Daoy (cell line): ENCODE measurements around the gene GPR146. TPM values are rescaled to one million over a fixed set of nuclear protein-coding genes. Genes with fewer than 3 reads are reported as not detected.

Source experiments
- DNase-seq: peaks from one replicate; pipeline ENCODE4 v3.0.0-alpha.2; 2015; ENCODE audit warnings: low read depth
- total RNA-seq: library from RNA; depleted of rRNA; stranded (reverse); fragments of >200 nt; shearing (Covaris generic); gene quantifications from 2 replicates; pipeline ENCODE4 v1.2.3, GENCODE V29; 2014

The GPR146 gene
- total RNA-seq, 1 experiment from 2014 or later, result 0.17 TPM

DNA sequence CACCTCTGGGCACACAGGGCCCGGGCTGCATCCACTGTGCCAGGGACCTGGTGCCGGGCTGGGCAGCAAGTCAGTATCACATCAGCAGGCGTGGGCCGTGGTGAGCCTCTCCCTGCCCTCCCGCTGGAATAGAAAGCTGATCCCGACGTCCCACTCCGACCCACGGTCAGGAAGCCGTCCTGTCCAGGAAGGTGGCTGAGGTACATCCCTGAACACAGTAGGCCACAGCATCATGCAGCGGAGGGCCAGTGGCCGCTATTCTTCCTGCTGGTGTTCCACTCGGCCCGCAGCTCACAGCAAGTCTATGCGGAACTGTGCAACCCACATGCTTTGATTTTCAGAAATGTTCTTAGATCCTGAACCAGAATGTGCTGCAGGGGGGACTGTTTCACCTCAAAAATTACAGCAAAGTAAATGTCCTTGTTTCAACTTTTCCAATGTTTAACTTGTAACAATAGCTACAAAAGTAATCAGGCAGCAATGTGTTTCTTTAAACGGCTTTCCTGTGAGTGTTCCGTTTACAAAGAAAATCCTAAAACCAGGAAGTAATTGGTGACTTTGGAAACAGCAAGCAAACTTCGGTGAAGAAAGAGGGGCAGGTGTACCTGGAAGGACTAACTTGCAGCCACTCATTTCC, 676 bp upstream of the GPR146 start:
- DNase-seq, result no peak

DNA sequence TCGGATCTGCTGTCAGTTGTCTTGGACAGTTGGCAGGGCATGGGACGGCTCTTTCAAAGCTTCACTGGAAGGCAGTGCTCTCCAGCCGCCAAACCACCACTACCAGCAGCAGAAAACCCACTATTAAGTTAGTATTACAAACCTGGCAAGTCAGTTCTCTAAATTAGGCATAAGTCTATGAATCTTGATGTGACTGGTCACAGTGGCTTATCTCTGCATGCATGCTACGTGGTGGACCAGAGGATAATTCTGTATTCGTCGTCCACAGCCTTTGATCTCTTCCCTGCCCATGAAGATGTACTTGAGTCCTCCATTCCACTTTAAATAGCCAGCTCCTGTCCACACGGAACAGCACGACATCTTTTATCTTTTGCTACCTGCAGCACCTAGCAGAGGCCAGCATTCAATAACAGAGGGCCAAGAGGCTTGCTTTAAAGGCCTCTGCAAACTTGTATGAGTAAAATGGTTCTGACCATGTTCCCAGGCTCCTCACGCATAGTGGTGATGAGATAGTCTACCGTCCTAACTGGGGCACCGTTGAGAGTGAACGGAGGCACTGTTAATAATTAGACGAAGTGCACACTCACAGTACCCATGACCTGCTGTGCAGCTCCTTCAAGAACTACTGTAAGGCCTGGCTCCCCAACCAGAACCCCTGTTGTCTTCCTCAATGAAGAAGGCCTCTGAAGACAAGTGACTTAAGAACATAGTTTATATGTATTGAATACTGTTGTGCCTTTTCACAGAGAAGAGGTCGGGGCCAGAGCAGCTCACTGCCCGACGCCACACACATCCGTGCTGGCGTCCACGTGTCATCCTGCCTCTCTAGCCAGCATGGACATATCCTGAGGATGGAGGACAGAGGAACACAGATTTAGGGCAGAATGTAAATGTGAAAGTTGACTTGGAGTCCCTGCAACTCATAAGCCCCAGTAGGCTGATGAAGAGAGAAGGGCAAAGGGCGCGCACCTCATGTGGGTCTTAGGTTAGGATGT, 1.0 kb downstream of the GPR146 start:
- no peak for DNase-seq

DNA sequence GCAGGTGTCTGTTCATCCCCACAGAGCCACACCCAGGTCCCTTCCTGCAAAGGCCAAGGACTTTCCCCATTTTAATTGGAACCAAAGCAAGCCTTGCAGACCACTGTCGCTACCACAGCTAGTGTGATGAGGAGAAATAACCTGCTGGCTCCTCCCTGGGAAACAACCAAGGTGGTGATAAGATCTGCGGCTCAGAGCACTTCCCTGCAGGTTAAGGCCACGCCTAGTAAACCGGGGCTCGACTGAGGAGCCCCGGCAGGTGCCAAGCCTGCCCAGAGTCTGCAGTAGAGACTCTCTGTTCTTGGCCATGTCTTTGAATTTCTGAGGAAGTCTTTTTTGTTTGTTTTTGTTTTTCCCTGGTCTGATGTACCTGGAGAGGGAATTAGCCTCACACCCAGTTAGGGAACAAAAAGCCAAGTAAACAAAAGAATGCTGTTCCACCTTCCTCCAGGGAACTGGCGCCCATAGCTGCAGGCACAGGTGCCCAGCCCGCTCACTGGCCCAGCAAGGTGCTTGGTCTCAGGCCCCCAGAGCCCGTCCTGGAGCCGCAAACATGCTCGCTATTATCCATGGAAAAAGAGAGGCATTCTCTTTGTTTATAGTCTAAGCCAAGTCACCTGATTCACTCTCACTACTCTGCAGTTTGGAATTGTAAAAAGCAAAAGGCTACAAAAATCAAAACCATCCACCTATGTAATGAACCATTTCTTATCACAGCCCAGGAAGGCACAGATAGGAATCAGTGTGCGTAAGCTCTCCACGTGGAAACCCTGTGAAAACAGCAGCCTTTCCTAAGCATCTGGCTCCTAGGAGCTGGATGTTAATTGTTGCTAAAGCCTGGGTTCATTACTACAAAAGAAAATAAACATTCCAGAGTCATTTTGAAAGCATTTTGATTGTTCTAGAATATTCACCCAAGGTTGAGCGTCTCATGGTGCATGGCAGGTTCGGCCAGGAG, 2.7 kb downstream of the GPR146 start:
- DNase-seq, result no peak

DNA sequence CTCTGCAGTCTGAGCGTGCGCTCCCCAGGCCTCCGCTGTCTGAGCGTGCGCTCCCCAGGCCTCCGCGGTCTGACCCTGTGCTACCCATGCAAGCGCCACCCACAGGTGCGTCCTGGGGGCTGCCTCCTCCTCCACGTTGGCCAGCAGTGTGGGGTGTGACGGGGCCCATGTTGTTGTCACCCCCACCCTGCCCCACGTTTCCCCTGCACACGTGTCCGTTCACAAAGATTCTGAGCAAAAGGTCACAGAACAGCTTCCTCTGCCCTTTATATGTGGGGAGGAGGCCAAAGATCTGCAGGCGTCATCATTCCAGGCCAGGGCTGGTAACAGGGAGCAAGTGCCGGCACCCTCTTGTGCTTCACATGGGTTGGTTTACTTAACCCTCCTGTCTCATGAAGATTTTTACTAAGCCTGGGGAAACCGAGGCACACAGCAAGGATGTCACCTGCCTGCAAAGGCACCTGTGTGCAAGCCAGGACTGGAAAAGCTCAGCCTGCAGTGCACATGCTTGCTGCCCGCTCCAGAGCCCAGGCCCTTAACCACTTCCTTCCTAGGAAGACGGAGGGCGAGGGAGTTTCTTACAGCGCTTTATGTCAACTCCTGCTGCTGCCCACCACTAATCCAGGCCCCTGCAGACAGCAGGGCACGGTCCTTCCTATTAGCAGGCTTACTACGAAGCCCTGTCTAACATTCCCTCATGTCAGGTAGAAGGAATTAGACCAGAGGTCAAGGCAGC, 4.8 kb downstream of the GPR146 start:
- DNase-seq, result no peak

DNA sequence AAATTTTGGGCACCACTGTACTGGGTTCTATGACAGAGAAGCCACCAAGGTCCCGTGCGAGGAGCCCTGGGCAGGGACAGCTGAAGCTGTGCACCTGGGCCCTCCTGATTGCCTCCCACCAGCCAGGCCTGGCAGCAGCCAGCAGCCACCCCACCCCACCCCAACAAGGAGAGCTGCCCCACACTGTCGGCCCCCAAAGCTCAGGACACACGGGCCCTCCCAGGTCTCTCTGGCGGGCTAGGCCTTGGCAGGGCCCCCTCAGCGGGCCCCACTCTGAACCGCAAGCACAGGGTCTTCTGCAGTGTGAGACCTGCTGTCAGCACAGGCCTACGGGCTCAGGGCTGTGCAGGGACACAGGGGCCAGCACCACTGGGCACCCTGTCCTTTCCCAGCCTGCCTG, 5.5 kb downstream of the GPR146 start:
- DNase-seq, result no peak

DNA sequence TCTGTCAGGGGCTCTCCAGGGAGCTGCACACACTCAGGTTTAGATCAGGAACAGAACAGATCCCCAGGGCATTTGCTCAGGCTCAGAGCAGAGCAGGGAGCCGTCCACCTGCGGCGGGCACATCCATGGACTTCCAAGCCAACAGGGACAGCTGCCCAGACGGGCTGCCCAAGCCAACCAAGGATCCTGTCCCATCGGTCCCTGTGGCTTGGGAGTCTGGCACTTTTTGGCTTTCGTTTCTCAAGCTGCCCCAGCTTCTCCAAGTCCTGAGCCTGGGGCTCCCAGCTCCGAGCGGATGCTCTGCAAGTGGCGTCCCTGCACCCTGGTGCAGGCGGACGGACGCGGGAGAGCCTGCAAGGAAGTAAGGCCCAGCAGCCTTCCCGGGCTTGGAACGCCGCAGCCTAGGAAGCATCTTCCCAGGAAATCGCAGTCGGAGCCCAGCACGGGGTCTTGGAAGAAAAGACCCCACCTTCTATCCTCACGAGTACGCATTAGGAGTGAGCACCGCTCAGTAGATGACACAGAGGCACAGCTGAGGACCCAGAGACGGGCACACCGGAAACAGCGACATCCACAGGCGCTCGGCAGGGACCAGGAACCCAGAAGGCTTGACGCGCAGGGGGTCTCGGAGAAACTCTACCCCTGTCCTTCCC, 6.0 kb downstream of the GPR146 start:
- DNase-seq, result no peak

DNA sequence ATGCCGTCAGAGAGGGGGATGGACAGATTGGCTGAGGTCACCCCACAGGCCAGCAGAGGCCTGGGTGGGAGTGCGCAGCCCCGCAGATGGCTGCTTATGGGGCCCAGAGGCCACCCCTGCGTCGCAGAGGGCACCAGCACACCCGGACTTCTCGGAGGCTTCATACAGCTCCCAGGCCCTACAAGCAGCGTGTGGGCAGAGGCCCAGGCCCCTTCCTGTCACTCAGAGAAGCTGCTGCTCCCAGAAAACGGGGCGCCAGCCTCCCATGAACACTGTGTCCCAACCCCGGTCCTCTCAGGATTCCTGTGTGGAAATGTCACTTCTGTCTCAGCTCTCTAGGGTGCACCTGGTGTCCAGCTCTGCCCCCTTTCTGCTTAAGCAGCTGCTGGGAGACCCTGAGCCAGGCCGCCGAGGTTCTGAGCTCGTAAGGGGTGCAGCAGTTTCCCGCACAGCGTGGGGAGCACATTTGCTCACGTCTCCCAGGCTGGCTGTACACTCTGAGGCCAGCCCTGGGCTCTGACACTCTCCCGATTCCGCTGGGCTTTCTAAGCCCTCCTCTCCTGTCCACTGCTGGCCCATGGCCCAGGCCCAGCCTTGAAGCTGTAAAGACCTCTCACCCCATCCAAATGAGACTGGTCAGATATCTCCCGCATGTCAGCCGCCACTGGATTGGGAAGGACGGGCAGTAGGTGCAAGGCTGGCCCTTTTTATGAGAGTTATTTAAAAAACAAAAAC, 6.8 kb downstream of the GPR146 start:
- DNase-seq, result no peak

DNA sequence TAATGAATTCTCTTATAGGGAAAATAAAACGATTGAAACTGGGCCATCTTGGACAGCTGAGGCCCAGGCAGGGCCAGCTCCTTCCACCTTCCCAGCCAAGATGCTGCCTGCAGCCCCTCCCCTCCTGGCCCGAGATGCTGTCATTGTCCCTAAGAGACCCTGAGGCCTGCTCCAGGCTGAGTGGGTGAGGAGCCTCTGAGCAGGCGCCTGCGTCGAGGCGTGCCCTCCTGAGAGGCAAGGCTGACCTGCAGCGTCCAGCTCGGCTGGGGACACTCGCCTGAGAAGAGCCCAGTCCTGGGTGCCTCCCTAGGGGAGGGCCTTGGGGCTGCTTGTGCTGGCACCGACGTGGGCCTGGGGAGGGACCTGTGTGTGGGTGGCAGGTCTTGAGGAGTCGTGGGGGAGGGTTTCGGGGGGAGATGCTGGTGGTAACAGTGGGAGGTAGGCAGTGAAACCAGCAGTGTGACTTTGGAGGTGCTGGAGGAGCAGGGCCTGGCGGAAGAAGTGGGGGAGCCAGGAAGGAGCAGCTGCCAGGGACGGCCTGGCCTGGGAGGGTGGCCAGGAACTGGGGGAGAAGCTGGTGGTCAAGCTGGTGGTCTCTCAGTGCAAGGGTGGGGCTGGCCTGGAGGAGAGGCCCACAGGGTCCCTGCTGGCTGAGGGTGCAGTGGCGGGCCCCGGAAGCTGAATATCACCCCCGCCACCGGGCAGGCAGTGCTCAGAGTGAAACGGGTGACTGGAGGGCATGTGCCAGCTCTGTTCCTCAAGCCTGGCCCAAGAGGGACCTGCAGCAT, 7.9 kb downstream of the GPR146 start:
- DNase-seq, result no peak

DNA sequence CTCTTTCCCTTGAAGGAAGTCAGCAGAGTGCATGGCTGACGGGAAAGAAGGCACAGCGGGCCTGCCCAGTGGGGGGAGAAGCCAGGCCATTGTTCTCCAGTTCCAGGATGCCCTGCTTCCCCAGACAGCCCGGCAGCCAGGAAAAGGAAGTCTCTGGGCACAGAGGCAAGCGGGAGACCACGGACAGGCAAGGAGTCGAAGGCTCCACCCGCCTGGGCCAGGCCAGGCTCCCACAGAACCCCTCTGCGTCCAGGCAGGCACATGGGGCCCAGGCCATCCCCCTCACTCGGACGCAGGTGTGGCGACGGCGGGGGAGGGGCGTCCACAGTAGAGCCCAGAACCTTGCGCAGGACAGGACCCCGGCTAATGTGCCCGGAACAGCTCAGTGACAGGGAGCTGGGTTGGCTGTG, 8.7 kb downstream of the GPR146 start:
- DNase-seq, result no peak

DNA sequence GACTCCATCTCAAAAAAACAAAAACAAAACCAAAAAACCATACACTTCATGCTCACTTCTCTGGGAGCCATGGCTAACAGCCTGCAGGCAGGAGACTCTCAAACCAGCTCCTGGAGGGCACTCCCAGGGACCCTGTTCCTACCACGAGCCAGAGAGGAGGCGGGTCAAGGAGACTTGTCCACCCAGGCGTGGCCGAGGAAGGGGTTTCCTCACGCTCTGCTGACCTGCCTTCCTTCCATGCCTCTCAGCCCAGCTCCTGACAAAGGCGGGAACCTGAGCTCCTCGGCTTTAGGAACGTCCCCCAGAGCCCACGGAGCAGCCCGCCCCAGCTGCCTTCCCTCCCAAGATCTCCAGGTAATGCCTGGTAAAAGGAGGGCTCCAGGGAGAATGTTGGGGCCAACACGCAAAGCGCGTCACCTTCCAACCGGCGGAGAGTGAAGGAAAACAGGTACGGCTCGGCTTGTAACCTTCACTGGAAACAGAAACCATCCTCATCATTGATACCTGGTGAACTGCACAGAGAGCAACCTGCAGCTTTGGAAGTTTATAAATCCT, 9.5 kb downstream of the GPR146 start:
- no peak for DNase-seq

DNA sequence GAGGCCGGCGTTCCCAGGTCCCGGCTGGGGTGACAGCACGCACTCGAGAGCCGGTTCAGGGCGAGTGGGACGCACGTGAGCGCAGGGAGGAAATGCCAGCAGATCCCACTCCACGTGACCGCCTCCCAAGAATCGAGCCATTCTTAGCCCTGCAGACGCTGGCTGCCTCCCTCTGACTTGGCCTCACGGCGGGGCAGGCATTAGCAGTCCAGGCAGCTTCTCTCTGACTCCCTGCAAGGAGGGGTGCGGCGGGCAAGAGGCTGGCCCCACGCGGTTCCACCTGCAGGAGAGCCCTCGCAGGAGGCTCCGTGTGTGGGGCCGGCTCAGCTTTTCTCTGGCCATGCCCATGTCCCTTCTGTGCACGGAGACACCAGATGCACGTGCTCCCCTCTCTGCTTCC, 10.1 kb downstream of the GPR146 start:
- DNase-seq, result no peak

DNA sequence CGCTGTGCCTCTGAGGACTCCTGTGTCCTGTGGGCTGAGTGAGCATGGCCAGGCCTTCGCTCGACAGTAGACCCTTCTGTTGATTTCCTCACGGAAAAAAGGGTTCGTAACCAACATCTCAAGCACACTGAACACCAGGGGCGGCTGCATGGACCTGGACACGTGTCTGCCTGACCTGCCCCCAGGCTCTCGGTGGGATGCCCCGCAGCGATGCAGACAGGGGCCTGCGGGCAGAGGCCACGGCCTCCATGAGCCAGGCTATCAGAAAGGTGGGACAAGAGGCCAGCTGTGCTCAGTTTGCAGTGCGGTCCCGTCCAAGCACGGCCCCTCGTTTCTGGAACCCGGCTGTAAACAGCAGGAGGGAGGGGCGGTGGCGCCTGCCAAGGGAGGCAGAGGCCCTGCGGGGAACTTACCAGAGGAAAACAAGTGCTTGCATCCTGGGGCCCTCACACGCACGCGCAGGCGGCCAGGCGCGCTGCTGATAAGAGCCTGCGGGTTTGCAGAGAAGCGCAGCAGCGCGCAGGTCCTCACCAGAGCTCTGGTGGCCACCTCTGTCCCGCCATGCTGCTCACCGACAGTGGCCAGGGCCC, 10.6 kb downstream of the GPR146 start:
- DNase-seq, result no peak

DNA sequence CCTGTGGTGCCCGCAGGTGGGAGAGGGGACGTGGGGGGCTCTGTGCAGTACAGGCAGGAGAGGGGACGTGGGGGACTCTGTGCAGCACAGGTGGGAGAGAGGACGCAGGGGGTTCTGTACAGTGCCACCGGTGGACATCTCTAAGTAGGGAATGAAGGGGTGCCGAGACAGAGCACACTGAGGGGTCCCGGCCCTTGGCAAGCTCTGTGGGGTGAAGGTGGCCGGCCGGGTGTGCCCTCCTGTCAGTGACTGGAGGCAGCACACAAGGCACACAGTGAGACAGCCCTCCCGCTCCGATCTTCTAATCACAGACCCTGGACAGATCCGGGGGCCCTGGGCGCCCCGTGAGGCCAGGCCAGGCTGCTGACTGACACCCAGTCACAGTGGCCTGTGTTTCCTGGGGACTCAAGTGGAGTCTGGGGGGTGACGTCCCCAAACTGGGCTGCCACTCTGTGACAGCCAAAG, 11.2 kb downstream of the GPR146 start:
- no peak for DNase-seq

DNA sequence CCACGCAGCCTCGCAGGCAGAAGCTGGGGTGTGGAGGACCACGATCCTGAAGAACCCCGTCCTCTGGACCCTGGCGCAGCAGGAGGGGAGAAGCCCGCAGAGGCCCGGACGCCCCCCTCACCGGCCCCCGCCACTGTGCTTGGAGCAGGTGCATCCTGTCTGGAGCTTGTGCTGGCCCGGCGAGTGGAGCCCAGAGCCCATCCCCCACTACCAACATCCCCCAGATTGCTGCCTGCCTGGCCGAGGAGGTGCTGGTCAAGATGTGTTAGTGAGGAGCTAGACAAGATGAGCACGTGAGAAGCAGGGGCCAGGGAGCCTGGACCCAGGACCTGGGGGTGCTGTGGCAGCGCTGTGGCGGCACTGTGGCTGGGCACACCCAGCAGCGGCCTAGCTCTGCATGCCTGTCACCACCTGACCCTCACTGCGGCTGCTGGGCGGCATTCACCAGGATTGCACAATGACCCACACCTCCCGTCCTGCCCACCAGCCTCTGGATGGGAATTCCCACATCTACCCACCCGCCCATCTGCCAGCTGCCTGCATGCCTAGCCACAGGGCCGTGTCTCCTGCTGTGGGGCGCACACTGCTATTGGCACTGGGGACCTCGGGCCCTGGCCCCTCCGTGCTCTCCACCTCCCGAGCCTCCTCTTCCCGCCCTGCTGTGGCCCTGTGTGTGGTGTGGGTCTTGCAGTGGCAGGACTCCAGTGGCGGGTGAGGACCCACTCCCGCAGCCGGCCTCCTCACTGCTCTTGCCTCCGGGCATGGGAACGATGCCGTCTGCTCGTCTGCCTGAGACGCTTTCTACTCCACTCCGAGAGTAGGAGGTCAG, 11.8 kb downstream of the GPR146 start:
- no peak for DNase-seq

DNA sequence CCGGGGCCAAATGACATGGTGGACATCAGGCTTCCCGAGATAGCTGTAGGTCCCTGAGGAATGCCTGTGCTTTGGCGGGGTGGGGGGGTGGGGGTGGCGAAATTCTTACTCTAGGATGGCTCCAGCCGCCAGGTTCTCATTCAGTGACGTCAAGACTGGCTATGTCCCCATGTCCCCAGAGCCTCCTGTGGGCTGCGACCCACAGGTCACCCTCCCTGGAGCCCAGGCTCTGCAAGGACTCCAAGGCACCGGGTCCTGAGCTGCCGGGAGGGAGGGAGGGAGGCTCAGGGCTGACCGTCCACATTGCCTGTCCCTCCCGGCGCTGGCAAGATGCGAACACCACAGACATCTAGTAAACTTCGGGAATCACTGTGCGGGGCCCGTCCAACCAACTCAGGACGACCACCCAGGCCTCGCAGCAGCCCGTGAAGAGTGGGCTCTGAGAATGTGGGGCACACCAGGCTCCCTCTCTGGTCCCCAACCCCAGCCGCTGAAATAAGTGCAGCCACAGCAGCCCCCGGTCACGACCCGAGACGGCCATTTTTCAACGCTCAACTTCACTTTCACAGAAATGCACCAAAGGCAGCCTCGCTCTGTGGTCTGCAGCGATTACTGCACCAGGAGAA, 12.6 kb downstream of the GPR146 start:
- no peak for DNase-seq

DNA sequence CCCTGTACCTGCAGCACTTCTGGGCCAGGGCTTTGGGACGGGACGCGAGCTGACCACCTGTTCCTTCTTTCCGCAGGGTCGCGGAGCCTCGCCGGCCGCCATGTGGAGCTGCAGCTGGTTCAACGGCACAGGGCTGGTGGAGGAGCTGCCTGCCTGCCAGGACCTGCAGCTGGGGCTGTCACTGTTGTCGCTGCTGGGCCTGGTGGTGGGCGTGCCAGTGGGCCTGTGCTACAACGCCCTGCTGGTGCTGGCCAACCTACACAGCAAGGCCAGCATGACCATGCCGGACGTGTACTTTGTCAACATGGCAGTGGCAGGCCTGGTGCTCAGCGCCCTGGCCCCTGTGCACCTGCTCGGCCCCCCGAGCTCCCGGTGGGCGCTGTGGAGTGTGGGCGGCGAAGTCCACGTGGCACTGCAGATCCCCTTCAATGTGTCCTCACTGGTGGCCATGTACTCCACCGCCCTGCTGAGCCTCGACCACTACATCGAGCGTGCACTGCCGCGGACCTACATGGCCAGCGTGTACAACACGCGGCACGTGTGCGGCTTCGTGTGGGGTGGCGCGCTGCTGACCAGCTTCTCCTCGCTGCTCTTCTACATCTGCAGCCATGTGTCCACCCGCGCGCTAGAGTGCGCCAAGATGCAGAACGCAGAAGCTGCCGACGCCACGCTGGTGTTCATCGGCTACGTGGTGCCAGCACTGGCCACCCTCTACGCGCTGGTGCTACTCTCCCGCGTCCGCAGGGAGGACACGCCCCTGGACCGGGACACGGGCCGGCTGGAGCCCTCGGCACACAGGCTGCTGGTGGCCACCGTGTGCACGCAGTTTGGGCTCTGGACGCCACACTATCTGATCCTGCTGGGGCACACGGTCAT, 13.3 kb downstream of the GPR146 start:
- DNase-seq, result no peak
